GM18526 (cell line): ENCODE results near the gene BTBD1.

Experiments
- POLR2A ChIP-seq: IDR thresholded peaks from 3 replicates; pipeline ENCODE4 v1.6.1; 2011; ENCODE audit not compliant: insufficient read length; ENCODE audit errors: extremely low read depth

The BTBD1 gene

GRCh38 chr15:83105440-83105839, 38.4 kb upstream of the BTBD1 start:
- no peak for TF ChIP-seq POLR2A

GRCh38 chr15:83104141-83104540, 37.1 kb upstream of the BTBD1 start:
- TF ChIP-seq POLR2A: no peak

GRCh38 chr15:83102346-83102745, 35.3 kb upstream of the BTBD1 start:
- TF ChIP-seq POLR2A: no peak

- TF ChIP-seq POLR2A: no peak
Observed at GRCh38 chr15:83100097-83100646, 33.1 kb upstream of the BTBD1 start.

- TF ChIP-seq POLR2A: no peak
Observed at GRCh38 chr15:83099290-83099689, 32.2 kb upstream of the BTBD1 start.

- TF ChIP-seq POLR2A: no peak
Observed at GRCh38 chr15:83098079-83098478, 31.0 kb upstream of the BTBD1 start.

- no peak for TF ChIP-seq POLR2A
Observed at GRCh38 chr15:83094583-83094982, 27.5 kb upstream of the BTBD1 start.

- TF ChIP-seq POLR2A: no peak
Observed at GRCh38 chr15:83092309-83092976, 25.4 kb upstream of the BTBD1 start.

GRCh38 chr15:83090465-83090864, 23.4 kb upstream of the BTBD1 start:
- no peak for TF ChIP-seq POLR2A

GRCh38 chr15:83088876-83089275, 21.8 kb upstream of the BTBD1 start:
- no peak for TF ChIP-seq POLR2A

GRCh38 chr15:83087576-83087975, 20.5 kb upstream of the BTBD1 start:
- TF ChIP-seq POLR2A: no peak

- TF ChIP-seq POLR2A: no peak
Observed at GRCh38 chr15:83082730-83083386, 15.8 kb upstream of the BTBD1 start.

GRCh38 chr15:83081256-83082014, 14.4 kb upstream of the BTBD1 start:
- TF ChIP-seq POLR2A: no peak

- no peak for TF ChIP-seq POLR2A
Observed at GRCh38 chr15:83078712-83079111, 11.7 kb upstream of the BTBD1 start.

- no peak for TF ChIP-seq POLR2A
Observed at GRCh38 chr15:83077491-83078230, 10.6 kb upstream of the BTBD1 start.
